NOMO-1 treated with DMSO at 0.1 percent for 48 hours (cell line): ENCODE data around the gene RAP1B.
A peak's percentile ranks its signal among the peaks of the same experiment; 100 is the strongest.
"Not testable (repeated sequence)": the region's sequence is repeated elsewhere in the genome, so short reads cannot be mapped to it uniquely, and the experiment has no call there.

Source experiments
- DNase-seq: peaks from one replicate; lab custom pipeline; 2025; ENCODE audit not compliant: unreplicated experiment; lab: John Stamatoyannopoulos, UW

The RAP1B gene

GRCh38 chr12:68633614-68634558 is 23.2 kb downstream of the RAP1B start:
- DNase-seq = no peak

GRCh38 chr12:68636268-68636667 is 25.6 kb downstream of the RAP1B start:
- no peak for DNase-seq

- DNase-seq = not testable (repeated sequence)
Measured at GRCh38 chr12:68637439-68637838, 26.7 kb downstream of the RAP1B start.

GRCh38 chr12:68638171-68638570 is 27.5 kb downstream of the RAP1B start:
- DNase-seq = no peak

GRCh38 chr12:68638721-68639395 is 28.2 kb downstream of the RAP1B start:
- no peak for DNase-seq

GRCh38 chr12:68639396-68639767 is 28.7 kb downstream of the RAP1B start:
- DNase-seq = no peak

- no peak for DNase-seq
Measured at GRCh38 chr12:68641138-68641537, 30.4 kb downstream of the RAP1B start.

- DNase-seq = no peak
Measured at GRCh38 chr12:68646484-68646883, 35.8 kb downstream of the RAP1B start.

GRCh38 chr12:68647507-68647906 is 36.8 kb downstream of the RAP1B start:
- DNase-seq = no peak

- no peak for DNase-seq
Measured at GRCh38 chr12:68648179-68648578, 37.5 kb downstream of the RAP1B start.

GRCh38 chr12:68665016-68665569 is 54.4 kb downstream of the RAP1B start:
- DNase-seq = no peak

GRCh38 chr12:68667291-68667690 is 56.6 kb downstream of the RAP1B start:
- DNase-seq = peak; percentile 4

- DNase-seq = no peak
Measured at GRCh38 chr12:68667896-68668295, 57.2 kb downstream of the RAP1B start.

GRCh38 chr12:68671179-68671578 is 60.5 kb downstream of the RAP1B start:
- DNase-seq = no peak

- no peak for DNase-seq
Measured at GRCh38 chr12:68673788-68674187, 63.1 kb downstream of the RAP1B start.

- no peak for DNase-seq
Measured at GRCh38 chr12:68674376-68674775, 63.7 kb downstream of the RAP1B start.

GRCh38 chr12:68675101-68675842 is 64.6 kb downstream of the RAP1B start:
- DNase-seq = no peak

GRCh38 chr12:68676854-68677253 is 66.2 kb downstream of the RAP1B start:
- not testable (repeated sequence) for DNase-seq

- DNase-seq = no peak
Measured at GRCh38 chr12:68686262-68686594, 75.5 kb downstream of the RAP1B start.

GRCh38 chr12:68686595-68687521 is 76.2 kb downstream of the RAP1B start, which contains the start of gene NUP107:
Gene NUP107 (plus strand): TSS chr12:68686978. CDS start chr12:68687066, 88 bp downstream.
- peak; percentile 95 for DNase-seq
